ENCODE results near the gene ILRUN.

ILRUN gene

GRCh38 chr6:34697904-34698559, 1.5 kb upstream of the ILRUN start:
- no peak for TF ChIP-seq CTCF (IDR thresholded peaks at IDR 0.05; ENCODE audit: low read depth, low read length)
- in situ Hi-C loops (cut with HindIII; ENCODE audit: low sequenced_read_pairs) = no loop called here
- no peak for DNase-seq (ENCODE audit: low read depth, low spot score)
- H3K4me3 ChIP-seq (ENCODE audit: low read depth, low read length) = no peak overlapping the region

- no peak for DNase-seq (ENCODE audit: low read depth, low spot score)
- TF ChIP-seq CTCF (IDR thresholded peaks at IDR 0.05; ENCODE audit: low read depth, low read length) = no peak
- in situ Hi-C loops (cut with HindIII; ENCODE audit: low sequenced_read_pairs) = no loop called here
Measured at GRCh38 chr6:34697544-34697836, 923 bp upstream of the ILRUN start.

GRCh38 chr6:34696189-34696738, 303 bp downstream of the ILRUN start:
- H3K4me3 ChIP-seq (ENCODE audit: low read depth, low read length) = peak overlapping the region; percentile 96
- peak; percentile 54 for DNase-seq (ENCODE audit: low read depth, low spot score)
- in situ Hi-C loops (cut with HindIII; ENCODE audit: low sequenced_read_pairs) = no loop called here
- no peak for TF ChIP-seq CTCF (IDR thresholded peaks at IDR 0.05; ENCODE audit: low read depth, low read length)

More at GRCh38 chr6:34697544-34697836, 923 bp upstream of the ILRUN start:
- H3K4me3 ChIP-seq (ENCODE audit: low read depth, low read length) = peak overlapping the region; percentile 96

GRCh38 chr6:34695729-34696188, 808 bp downstream of the ILRUN start:
- no peak for TF ChIP-seq CTCF (IDR thresholded peaks at IDR 0.05; ENCODE audit: low read depth, low read length)
- peak overlapping the region; percentile 96 for H3K4me3 ChIP-seq (ENCODE audit: low read depth, low read length)
- in situ Hi-C loops (cut with HindIII; ENCODE audit: low sequenced_read_pairs) = no loop called here

GRCh38 chr6:34692280-34692679, 4.3 kb downstream of the ILRUN start:
- H3K4me3 ChIP-seq (ENCODE audit: low read depth, low read length) = no peak overlapping the region
- in situ Hi-C loops (cut with HindIII; ENCODE audit: low sequenced_read_pairs) = no loop called here
- no peak for TF ChIP-seq CTCF (IDR thresholded peaks at IDR 0.05; ENCODE audit: low read depth, low read length)
- DNase-seq (ENCODE audit: low read depth, low spot score) = no peak

More at GRCh38 chr6:34695729-34696188, 808 bp downstream of the ILRUN start:
- no peak for DNase-seq (ENCODE audit: low read depth, low spot score)

- in situ Hi-C loops (cut with HindIII; ENCODE audit: low sequenced_read_pairs) = no loop called here
- H3K4me3 ChIP-seq (ENCODE audit: low read depth, low read length) = no peak overlapping the region
- DNase-seq (ENCODE audit: low read depth, low spot score) = no peak
- no peak for TF ChIP-seq CTCF (IDR thresholded peaks at IDR 0.05; ENCODE audit: low read depth, low read length)
Measured at GRCh38 chr6:34689742-34690141, 6.8 kb downstream of the ILRUN start.
